NCI-H748 (cell line): ENCODE measurements around the gene HHAT.

ENCODE experiments used
- DNase-seq: peaks from one replicate; lab custom pipeline; 2025; ENCODE audit not compliant: unreplicated experiment; lab: John Stamatoyannopoulos, UW

Gene HHAT

DNA sequence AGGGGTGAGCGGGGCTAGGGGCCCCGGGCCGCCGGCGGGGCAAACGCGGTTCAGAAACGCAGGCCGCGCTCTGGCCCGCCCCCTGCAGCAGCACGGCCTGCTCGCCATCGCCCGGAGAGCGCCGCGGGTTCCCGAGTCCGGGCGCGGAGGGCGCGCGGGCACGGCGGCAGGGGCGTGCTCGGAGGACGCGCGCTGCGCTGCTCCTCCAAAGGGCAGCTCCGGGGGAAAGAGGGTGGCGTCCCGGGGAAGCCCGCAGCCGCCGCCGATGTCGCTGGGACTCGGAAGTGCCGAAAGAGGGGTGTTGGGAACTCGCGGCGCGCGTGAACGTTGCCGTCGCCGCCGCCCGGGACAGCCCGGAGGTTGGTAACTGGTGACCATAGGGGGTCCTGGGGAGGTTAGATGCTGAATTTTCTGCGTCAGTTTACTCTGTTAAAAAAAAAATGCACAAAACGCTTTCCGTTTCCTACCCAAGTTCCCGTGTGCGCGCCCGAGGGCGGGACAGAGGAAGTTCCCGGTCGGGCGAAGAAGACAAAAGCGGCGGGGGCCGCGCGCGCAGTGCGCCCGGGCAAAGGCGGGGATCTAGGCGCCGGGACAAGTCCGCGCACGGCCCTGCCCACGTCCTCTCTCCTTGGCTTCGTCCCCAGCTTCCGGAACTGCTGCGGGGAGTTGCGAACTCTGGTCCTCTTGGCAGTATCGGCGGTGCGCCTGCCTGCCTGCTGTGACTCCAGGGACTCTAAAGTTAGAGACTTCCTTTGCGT is at the start of gene HHAT:
Gene HHAT (plus strand): TSS at position 157 of the 758 bp plus-strand sequence. CDS start 20,074 bp downstream, outside the sequence.
- DNase-seq, result peak; percentile 73

DNA sequence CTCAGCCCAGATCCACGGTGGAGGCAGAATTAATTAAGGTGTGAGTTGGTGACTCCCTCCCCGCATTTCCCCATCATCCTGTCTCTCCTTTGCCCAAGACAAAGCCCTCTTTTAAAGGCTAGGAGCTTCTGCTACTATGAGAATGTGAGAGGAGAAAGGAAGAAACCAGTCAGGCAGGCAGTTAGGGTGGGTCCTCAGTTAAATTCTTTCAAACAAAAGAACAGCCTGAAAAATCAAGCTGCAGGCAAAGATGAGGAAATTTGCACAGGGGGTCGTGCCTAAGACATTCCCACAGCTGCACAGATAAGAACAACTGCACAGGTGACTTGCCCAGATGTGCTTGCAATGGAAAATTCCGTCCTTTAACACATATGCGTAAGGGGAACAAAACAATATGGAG is 48.5 kb upstream of the HHAT start:
- no peak for DNase-seq

DNA sequence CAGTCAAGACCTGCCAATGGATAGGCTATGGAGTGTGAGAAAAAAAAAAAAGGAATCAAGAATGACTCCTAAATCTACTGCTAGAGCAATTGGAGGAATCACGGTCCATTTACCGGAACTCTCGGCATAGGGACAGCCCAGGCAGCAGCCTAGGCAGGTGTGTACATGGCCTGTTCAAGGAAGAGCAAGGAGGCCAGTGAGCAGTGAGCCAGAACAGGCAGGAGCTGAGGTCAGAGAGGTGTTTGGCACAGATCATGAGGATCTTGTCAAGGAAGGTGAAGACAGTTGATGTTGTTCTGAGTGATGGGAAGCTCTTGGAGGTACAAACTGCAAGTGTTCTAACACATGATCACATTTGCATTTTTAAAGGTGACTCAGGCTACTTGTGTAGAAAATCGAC is 40.6 kb upstream of the HHAT start:
- DNase-seq, result no peak

DNA sequence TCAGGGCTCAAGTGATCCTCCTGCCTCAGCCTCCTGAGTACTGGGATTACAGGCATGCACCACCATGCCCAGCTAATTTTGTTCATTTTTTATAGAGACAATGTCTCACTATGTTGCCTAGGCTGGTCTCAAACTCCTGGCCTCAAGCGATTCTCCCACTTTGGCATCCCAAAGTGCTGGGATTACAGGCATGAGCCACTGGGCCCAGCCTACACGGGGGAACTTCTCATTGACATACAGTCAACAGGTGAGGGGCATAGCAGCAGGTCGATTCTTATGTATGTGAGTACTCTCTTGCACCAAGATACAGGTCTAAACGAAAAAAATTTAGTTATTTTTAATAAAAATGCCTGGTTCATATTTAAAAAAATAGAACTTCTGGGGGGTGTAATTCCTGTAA is 39.5 kb upstream of the HHAT start:
- DNase-seq, result no peak

DNA sequence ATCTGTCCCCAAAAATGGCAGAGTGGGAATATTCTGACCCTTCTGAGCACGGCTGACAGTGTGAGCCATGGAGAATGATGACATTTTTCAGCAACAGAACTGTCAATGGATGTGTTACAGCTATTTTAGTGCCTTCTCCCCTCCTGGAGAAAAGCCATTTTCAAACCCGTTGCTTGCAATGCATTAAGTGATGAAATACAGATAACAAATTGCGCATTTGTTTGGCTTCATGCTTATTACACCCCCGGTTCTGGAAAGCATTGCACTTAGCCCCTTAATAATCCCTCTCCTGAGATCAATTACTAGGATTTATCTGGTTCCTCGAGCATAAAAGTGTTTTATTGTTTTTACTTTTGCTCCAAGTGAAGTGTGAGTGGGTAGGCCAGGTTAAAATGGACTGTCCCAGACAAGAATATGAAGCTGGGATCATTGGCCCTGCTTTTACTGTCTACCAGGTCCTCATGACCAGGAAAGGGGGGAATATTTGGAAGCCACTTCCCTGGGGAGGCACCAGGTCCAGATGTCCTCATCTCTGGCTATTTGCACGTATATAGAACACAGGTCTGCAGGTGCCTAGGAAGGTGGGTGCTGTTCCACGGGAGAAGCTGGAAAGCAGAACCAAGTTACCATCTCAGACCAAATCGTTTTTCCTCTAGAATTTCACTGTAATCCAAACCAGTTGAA is 37.5 kb upstream of the HHAT start:
- no peak for DNase-seq

DNA sequence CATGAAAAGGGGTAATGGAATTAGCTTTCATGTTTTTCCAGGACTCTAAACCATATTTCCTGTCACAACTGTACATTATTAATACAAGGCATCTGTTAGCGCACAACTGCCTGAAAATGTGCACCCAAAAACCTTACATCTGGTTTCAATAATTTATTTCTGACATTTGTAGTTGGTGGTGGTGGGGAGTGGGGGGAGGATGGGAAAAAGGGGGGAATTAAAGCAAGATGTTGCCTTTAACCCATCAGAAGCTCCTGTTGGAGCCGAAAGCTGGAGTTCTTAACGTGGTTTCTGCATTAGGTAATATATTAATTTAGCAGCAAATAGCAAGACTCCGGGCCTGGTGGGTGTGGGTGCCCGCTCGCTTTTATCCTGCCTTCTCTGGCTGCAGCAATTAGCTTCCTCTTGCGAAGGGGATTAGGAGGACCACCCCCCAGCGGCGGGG is 36.9 kb upstream of the HHAT start:
- DNase-seq, result no peak

DNA sequence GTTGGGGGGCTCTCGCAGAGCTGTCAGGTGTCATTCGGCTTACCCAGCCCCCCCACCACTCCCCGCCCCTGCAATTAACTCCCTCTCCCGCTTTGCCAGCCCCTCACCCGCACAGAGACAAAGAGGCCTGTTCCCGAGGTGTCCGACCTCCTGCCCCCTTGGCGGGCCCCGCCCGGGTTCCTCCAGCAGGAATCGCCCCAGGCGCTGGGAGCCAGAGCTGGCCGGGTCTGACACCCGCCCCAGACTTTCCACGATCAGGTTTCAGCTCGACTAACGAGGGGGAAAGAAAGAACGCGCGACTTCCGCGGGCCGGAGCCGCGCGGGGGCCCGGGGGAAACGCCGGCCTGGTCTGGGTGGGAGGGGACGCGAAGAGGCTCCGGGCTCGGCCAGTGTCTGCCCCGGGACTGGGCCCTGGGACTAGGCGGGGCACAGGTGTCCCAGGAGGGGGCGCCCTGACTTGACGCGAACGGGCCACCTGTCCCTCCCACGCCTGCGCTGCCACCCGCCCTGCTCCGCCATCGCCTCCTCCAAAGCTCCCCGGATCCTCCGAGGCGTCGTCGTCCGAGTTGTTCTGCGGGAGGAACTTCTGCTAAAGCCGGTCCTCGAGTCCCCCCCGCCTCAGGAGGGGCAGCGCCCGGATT is 36.4 kb upstream of the HHAT start:
- peak; percentile 60 for DNase-seq

DNA sequence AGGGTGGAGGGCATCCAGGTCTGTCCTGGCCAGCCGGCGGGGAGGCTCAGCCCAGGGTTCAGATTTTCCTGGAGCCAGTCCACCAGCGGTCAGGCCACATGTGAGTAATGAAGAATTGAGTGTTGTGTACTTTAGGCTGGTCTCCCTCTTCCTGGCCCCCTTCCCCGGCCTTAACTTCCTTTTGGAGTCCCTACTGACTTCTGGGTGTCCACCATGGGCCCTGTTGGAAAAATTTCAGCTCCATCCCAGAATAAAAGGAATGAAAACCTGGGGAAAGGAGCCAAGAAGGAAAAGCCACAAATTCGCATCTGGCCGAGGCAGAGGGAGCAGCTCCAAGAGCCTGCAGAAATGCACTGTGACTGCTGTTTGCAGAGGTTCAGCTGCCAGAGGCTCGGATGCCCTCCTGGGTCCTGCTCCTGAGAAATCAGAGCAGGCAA is 35.5 kb upstream of the HHAT start:
- DNase-seq, result no peak

DNA sequence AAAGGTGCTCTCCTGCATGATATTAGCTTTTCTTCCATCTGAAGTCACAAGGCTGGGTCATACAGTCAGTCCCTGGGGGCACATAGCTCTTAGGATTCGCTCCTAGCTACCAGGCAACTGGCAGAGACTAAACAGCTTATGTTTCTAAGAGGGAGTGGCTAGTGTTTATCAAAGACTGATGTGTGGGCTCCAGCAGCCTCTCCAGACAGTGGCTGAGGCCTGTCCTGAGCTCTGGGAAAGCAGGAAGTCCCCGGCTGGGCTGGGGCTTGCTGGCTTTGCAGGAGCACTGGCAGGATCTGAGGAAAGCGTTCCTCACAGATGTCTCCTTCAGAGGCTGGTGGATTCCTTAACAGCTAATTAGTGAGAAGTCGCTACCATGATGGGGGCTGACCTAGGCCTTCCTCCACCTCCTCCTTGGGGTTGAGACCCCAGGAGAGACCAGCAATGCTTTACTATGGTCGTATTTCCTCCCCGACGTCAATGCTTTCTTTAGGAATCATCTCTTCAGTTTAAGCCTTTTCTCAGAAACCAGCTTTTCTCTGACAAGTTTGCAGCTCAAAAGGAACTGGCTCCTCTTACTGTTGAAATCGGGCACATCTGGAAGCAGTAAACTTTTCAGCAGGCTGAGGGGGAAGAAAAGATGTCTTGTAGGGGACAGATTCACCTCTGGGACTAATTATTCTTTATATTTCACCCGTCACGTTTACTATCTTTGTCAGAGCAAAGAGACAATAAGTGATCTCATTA is 33.5 kb upstream of the HHAT start:
- DNase-seq, result peak; percentile 54

DNA sequence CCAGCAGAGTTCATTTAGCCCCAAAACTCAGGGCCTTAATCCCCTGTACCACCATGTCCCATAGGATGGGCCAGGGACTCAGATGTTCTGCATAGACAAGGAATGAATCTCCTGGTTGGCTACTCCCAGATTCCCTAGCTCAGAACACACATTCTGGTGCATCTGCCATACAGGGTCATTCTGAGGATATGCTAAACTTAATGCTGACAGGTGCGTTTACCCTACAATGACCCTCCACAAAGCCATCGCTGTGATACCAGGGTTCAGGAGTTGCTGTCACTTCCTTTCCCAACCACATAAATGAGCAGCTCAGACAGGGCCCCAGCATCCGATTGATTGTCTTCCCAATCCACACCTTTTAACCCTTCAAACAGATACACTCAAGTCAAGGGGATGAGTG is 32.0 kb upstream of the HHAT start:
- no peak for DNase-seq

DNA sequence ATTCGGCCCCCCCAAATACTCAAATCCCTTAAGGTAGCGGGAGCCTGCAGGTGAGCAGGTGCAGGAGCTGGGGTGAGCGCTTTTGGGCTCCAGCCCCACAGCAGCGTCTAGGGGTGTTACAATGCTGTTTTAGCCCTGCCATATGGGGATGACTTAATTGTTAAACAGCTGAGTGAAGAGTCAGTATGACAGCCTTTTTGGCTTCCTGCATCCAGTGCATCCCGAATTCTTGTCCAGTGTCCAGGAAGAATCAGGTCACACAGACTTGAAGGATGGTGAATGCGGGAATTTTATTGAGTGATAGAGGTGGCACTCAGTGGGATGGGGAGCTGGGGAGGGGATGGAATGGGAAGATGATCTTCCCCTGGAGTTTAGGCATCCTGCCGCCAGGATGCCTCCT is 30.4 kb upstream of the HHAT start:
- DNase-seq, result no peak

DNA sequence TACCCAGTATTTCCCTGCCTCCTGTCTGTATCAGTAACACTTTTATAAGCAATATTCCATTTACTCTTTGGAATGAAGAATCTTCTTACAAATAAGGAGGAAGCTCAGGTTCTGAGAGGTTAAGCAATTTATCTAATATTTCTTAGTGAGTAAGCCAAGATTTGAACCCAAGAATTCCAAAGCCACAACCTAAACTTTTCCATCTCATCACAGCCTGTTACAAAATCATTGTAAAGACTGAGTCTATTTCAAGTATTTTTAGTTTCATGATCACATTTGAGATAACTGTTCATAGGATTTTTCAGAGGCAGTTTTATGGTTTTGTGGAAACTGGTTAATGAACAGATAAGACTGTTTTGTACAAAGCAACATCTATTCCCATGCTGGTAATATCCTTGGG is 29.8 kb upstream of the HHAT start:
- no peak for DNase-seq

DNA sequence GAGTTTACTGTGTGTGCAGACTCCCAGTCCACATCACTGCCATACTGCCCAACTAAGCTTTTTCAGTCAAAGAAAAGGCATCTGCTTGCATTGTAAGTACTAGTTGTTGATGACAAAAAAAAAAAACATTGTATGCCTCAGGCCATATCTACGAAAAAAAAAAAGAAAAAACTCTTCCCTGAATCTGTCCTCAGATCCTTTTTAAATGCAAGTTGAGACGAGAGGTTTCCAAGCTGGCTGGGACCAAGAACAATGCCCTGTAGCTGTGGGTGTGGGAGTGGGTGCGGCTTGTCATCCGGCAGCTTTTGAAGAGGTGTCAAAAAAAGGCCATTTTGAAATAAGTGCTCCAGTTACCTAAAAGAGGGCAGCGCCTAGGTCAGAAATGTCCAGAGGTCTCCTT is 29.2 kb upstream of the HHAT start:
- DNase-seq, result no peak

DNA sequence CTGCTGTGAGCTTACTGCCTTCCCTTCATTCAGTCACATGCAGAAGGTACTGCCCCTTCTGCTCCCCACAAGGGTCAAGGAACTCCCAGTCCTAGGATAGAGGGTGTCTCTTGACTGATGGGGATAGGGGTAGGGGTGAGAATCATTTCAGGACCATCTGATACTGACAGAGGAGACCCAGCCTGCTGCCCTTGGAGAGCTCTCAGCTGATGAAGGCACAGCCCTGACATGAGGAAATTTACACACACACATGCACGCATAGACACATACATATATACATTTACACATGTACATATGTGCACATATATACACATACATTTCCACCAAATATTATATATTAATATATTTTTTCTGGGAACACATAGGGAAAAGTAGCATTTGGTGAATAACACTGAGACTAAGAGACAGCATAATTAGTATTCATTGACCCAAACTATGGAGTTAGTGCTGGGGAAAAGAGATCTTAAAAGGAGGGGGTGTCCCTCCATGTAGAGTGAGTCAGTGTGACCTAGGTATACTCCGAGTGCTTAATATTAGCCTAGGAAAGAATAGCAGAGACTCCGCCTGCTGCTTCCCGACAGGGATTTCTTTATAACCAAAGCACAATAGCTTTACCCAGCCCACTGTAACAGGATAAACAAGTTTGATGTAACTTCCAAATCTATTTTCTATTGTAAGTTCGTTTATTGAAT is 27.6 kb upstream of the HHAT start:
- no peak for DNase-seq

DNA sequence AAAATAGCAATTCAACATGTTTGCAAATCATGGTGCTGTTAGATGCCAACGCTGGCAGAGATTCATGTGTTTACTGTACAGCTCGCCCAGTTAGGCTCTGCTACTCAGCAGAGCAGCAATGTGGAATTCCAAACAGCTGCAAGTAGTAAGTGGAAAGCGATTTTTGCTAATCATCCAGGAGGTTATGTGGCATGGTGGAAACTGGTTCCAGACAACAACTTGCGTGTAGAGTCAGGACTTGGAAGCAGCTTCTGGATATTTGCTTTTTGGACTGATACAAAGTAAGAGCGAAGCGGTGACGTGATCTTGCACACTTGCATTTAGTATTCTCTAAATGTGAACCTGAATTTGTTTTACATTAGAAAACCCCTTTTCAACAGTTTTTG is 27.1 kb upstream of the HHAT start:
- DNase-seq, result no peak

DNA sequence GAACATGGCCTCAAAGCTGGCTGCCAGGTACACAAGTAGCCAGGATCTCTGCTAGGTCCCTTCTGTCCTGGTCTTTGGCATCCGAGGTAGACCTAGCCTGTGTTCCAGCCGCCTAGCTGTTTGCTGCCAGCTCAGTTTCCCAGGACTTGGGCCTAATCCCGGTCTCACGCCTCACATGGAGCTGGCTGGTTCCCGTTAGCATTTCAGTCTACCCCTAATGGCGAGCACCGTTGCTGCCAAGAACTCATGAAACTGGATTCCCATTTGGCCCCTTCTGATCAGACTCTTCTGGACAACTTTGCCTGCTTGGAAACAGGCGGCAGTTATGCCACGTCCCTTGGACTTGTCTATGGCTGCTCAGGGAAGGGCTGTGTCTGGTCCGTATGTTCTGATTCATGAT is 26.2 kb upstream of the HHAT start:
- DNase-seq, result no peak

DNA sequence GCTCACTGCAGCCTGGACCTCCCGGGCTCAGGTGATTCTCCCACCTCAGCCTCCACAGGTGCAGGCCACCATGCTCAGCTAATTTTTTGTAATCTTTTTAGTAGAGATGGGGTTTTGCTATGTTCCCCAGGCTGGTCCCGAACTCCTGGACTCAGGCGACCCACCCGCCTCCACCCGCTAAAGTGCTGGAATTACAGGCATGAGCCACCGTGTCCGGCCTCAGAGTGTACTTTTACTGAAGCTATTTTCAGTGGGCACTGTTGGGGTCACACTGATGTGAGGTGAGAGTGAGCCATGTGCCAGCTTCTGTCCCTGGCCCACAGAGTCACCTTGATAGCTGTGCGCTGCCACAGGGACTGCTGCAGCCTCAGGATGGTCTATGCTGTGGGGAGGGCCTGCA is 25.3 kb upstream of the HHAT start:
- DNase-seq, result no peak

DNA sequence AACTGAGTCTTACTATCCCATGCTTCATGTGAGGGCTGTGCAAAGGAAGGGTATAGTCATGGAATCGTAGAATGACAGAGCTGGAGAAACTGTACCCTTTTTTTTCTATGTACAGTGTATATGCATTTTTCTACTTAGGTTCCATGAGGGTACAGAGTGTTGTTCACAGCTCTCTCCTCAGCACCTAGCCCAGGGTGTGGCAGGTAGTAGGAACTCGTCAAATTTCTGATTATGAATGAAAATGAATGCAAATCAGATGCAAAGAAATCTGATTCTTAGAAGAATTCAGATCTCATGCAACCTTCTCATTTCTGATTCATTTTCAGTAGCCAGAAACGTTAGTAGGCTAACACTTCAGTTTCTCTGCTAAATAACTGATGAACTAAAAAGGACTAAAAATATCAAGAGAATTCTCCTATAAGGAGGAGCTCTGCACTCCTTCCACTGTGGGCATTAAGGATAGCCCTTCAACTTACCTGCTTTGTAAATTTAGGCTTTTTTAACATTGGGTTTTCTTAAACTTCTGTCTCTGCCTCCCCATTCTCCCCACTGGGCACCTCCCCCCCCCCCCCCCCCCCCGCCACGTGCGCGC is 18.0 kb upstream of the HHAT start:
- DNase-seq, result no peak

DNA sequence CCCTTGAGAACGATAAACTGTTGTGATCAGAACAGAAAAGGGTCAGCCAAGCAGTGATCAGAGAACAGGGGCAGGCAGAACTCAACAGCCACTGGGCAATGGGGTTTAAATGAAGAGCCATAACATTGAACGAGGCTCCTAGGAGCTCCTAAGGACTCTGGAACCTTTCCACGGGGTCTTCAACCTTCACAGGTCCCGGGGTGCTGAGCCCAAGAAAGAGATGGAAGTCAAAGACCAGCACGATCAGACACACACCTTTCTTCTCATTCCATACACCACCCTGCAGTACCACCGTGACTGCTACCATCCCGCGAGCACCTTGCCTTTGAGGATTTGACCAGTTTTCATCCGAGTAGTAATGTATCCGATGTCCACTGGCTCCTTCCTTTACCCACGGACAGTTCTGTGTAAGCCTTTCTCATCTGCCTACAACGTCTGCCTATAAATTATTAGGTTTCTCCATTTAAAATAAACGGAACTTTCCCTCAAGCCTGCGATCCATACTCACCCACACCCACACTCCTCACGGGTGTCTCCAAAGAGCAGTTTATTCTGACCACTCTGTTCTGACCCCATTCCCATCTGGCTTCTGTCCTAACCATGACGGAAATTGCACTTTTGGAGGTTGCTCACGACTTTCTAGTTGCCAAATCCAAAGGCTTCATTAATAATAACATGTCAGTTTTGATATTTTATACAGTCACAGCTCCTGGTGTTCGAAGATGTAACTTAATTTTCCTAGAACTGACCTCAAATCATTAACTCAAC is 16.8 kb upstream of the HHAT start:
- DNase-seq, result no peak
